Gastrocnemius medialis (tissue), 4 donors: ENCODE measurements around the gene KCP. TPM values are rescaled to one million over a fixed set of nuclear protein-coding genes. Genes with fewer than 3 reads are reported as not detected.

ENCODE experiments used
- ATAC-seq, 2 donors: fragments of 150-250 bp; one replicate each; pipeline ENCODE4 v1.9.1; 2016
- DNase-seq, 2 donors: peaks; one replicate each; pipeline ENCODE4 v3.0.0-alpha.2; 2019
- H3K27ac ChIP-seq, 4 donors: fragments of 200-600 bp; sonication (generic); 1 replicate in 1 of 4; 2 replicates in 3 of 4; pipeline ENCODE4 v1.5.1; 2016 to 2018; ENCODE audit warnings: mild to moderate bottlenecking in 2 of 4, moderate library complexity in 1 of 4
- H3K27me3 ChIP-seq, 3 donors: fragments of 200-600 bp; sonication (generic) in 2 of 3; 1 replicate in 1 of 3; 2 replicates in 2 of 3; pipeline versions ENCODE4 v1.5.1 to v1.6.0; 2016 to 2019; ENCODE audit warnings: mild to moderate bottlenecking in 1 of 3, moderate library complexity in 1 of 3
- H3K36me3 ChIP-seq, 2 donors: fragments of 200-600 bp; sonication (generic) in 1 of 2; one replicate each; pipeline ENCODE4 v1.5.1; 2017 to 2018
- H3K4me1 ChIP-seq, 2 donors: fragments of 200-600 bp; sonication (generic) in 1 of 2; one replicate each; pipeline ENCODE4 v1.5.1; 2016 to 2017; ENCODE audit warnings: mild to moderate bottlenecking in 2 of 2
- H3K4me3 ChIP-seq, 4 donors: fragments of 200-600 bp; sonication (generic) in 3 of 4; 1 replicate in 1 of 4; 2 replicates in 3 of 4; pipeline ENCODE4 v1.5.1; 2016 to 2019; ENCODE audit warnings: mild to moderate bottlenecking in 2 of 4
- H3K9me3 ChIP-seq, 3 donors: fragments of 200-600 bp; sonication (generic) in 2 of 3; 1 replicate in 1 of 3; 2 replicates in 2 of 3; pipeline ENCODE4 v1.5.1; 2016 to 2019
- CTCF ChIP-seq, 5 experiments: fragments of 450-650 bp in 3 of 5; fragments of 200-600 bp in 2 of 5; sonication (generic) in 2 of 5; IDR thresholded peaks in 4 of 5; conservative IDR thresholded peaks in 1 of 5; 1 replicate in 4 of 5; 2 replicates in 1 of 5; pipeline ENCODE4 v1.5.1; 2016 to 2019; ENCODE audit warnings: antibody characterized with exemption in 5 of 5, mild to moderate bottlenecking in 3 of 5, moderate library complexity in 3 of 5
- POLR2A ChIP-seq, 2 donors: fragments of 450-650 bp; IDR thresholded peaks; one replicate each; pipeline ENCODE4 v1.6.1; 2017; ENCODE audit warnings: antibody characterized with exemption in 2 of 2, mild to moderate bottlenecking in 2 of 2, moderate library complexity in 2 of 2
- in situ Hi-C, 4 donors: fragments of 200-750 bp; cut with MboI; loops; one replicate each; pipeline versions ENCODE4 v1.15.0 to v1.8.0; 2017; ENCODE audit warnings: low sequenced_read_pairs in 4 of 4
- intact Hi-C: fragments of 100-400 bp; cut with DNase I; formaldehyde crosslinking; loops from one replicate; pipeline ENCODE4 v1.15.1; 2023; ENCODE audit warnings: low total_unique reads
- total RNA-seq, 4 donors: library from RNA; depleted of rRNA; stranded (reverse); fragments of >200 nt; gene quantifications; one replicate each; pipeline versions ENCODE4 v1.1.0 to v1.2.3, GENCODE V29; 2016

KCP gene
- total RNA-seq, 4 donors from 2014 or later, result 0.10 TPM; not detected in 3

GRCh38 chr7:128911423-128912031 is 1.0 kb upstream of the KCP start:
- TF ChIP-seq CTCF (IDR thresholded peaks at IDR 0.05 in 4 of 5, conservative IDR thresholded peaks at IDR 0.05 in 1 of 5) (no peak), POLR2A (IDR thresholded peaks at IDR 0.05) (no peak)
- H3K4me3 ChIP-seq, result no peak overlapping the region
- H3K4me1 ChIP-seq, result peaks cover 0 to 9% of the 10 kb centered on the region in 2 donors
- ATAC-seq (peak in 1 of 2 donors; percentile 31), DNase-seq (no peak)
- no peaks in the 10 kb centered on the region for H3K9me3 ChIP-seq
- H3K27me3 ChIP-seq, result peaks cover 18 to 52% (median 50%) of the 10 kb centered on the region in 3 donors
- in situ Hi-C loops, result no loop called here
- intact Hi-C loops, result no loop called here
- H3K27ac ChIP-seq, result peak overlapping the region in 2 of 4 donors; percentile 22 to 47
- H3K36me3 ChIP-seq, result no peaks in the 10 kb centered on the region

DNA sequence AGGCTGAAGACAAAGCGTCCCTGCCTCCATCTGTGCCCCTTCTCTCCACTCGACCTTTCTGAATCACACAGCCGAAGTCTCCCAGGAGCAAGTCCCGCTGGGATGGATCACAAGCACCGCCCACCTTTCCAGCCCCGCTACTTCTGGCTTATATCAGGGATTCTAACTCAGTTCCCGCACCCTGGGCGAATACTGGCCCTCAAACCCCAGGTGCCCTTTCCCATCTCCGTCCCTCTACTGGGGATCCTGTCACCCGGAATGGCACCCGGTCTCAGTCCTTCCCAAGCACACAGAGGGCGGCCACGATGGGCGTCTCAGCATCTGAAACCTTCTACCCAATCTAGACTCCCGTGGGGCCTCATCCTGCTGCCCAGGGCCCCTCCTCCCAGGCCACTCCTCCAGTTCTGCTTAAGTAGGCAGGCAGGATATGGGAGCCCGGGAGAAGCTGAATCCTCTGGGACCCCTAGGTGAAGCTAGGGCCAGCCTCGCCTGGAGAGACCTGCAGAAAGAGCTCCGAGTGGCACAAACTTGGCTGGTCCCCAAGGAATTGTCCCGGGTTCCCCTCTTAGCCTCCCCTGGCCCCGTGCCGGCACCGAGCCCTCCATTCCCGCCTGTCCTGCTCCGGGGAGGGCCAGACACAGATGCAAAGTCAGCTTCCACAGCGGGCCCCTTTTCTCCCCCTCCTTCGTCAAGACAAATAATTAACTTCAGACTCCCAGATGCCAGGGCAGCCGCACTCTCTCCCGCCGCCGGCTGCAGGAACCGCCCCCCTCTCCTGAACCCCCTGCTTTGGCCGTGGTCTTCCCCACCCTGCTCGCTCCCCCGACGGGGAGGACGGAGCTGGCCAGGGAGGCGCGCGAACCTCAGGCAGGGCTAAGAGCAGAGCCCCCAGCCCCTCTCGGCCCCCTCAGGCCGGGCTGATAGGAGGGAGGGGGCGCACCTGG is 612 bp downstream of the KCP start:
- no peaks in the 10 kb centered on the region for H3K4me1 ChIP-seq
- in situ Hi-C loops (loop anchor here in 2 of 4 donors (10.0 kb wide), 1 partner anchor 185 kb away; no protein-coding TSS in a partner anchor), intact Hi-C loops (no loop called here)
- H3K27ac ChIP-seq, result no peak overlapping the region
- ATAC-seq (no peak), DNase-seq (no peak)
- peak overlapping the region in 2 of 4 donors; percentile 5 to 26 for H3K4me3 ChIP-seq
- no peak for TF ChIP-seq POLR2A (IDR thresholded peaks at IDR 0.05)
- no peak for TF ChIP-seq CTCF (IDR thresholded peaks at IDR 0.05 in 4 of 5, conservative IDR thresholded peaks at IDR 0.05 in 1 of 5)
- H3K36me3 ChIP-seq, result no peaks in the 10 kb centered on the region
- H3K9me3 ChIP-seq, result no peaks in the 10 kb centered on the region
- H3K27me3 ChIP-seq, result peaks cover 12 to 38% (median 35%) of the 10 kb centered on the region in 3 donors

DNA sequence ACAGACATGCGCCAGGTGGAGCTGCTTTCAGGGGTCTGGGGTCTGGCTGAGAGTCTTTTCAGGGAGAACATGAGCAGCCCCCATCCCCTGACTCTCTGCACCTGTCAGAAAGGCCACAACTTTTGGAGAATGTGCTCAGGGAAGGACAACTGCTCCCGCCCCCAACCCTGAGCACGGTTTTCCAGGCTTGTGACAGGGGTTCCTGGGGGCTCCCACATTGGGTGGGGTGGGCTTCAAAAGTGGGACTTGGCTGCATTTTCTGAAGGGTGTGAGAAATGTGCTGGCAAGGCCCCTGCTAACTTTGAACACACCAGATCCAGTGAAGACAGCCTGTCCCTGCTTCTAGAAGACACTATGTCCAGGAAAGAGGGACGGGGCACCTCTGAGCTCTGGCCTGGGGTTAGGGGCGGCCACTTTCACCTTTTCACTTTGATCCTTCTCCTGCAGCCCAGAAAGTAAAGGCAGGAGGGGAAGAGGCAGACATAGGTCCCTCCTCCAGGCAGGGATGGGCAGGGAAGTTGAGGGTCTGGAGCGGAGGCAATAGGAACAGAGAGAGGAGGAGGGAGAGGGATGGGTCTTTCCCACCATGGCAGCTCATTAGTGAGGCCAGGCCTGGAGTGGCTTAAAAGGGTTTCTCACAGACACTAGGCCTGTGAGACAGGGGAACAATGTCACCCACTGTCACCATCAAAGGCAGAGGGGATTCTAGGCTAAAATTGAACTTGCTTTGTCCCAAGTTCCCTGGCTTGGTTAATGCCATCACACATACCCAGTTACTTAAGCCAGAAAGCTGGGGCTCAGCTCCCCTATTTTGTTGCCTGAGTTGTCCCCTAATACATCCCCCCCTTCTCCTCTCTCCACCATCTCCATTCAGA is 1.5 kb downstream of the KCP start:
- TF ChIP-seq CTCF (IDR thresholded peaks at IDR 0.05 in 4 of 5, conservative IDR thresholded peaks at IDR 0.05 in 1 of 5) (no peak), POLR2A (IDR thresholded peaks at IDR 0.05) (no peak)
- no peak overlapping the region for H3K4me3 ChIP-seq
- no peaks in the 10 kb centered on the region for H3K4me1 ChIP-seq
- DNase-seq (no peak), ATAC-seq (no peak)
- H3K27ac ChIP-seq, result no peak overlapping the region
- peaks cover 12 to 29% (median 27%) of the 10 kb centered on the region in 3 donors for H3K27me3 ChIP-seq
- H3K36me3 ChIP-seq, result no peaks in the 10 kb centered on the region
- in situ Hi-C loops, result loop anchor here in 2 of 4 donors (10.0 kb wide), 1 partner anchor 186 kb away; no protein-coding TSS in a partner anchor
- H3K9me3 ChIP-seq, result no peaks in the 10 kb centered on the region
- intact Hi-C loops, result no loop called here

DNA sequence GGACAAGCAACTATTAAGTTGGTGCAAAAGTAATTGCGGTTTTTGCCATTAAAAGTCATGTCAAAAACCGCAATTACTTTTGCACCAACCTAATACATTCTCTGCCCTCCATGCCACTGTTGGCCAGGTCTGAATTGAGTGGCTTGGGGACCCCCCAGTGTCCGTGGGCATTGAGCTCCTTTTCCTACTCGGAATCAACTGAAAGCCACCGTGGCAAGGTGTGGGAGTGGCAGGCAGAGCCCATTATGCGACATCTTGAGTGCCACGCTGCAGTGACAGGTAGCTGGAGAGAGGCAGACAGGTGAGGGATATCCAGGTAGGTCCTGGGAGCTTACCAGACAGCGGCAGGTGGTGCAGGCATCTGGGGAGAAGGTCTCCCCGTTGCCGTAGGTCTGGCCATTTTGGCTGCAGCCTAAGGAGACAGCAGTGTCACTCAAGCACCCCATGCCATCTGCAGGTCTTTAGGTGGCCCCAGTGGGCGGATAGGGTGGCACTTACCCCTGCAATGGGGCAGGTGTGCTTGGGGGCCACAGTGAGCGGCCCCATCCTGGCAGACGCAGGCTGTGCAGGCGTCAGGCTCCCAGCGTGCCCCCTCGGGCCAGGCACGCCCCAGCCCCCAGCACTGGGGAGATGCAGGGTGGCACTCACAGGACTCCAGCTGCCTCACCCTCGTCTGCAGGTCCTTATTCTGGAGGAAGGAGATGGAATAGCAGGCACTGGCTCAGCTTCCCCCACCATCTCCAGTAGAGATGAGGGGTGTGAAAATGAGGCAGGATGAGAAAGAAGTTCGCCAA is 3.5 kb downstream of the KCP start:
- no peak overlapping the region for H3K4me3 ChIP-seq
- intact Hi-C loops, result no loop called here
- no peak overlapping the region for H3K27ac ChIP-seq
- ATAC-seq, result no peak
- no peaks in the 10 kb centered on the region for H3K36me3 ChIP-seq
- H3K9me3 ChIP-seq, result no peaks in the 10 kb centered on the region
- in situ Hi-C loops, result loop anchor here in 2 of 4 donors (10.0 kb wide), 1 partner anchor 188 kb away; no protein-coding TSS in a partner anchor
- peaks cover 12 to 27% (median 26%) of the 10 kb centered on the region in 3 donors for H3K27me3 ChIP-seq
- TF ChIP-seq CTCF (IDR thresholded peaks at IDR 0.05 in 4 of 5, conservative IDR thresholded peaks at IDR 0.05 in 1 of 5) (no peak), POLR2A (IDR thresholded peaks at IDR 0.05) (no peak)
- DNase-seq, result no peak
- no peaks in the 10 kb centered on the region for H3K4me1 ChIP-seq
